NCI-H748 (cell line): ENCODE data around the gene SATL1.
"Not testable (repeated sequence)": the region's sequence is repeated elsewhere in the genome, so short reads cannot be mapped to it uniquely, and the experiment has no call there.

ENCODE experiments used
- DNase-seq: peaks from one replicate; lab custom pipeline; 2025; ENCODE audit not compliant: unreplicated experiment; lab: John Stamatoyannopoulos, UW

SATL1 gene

GRCh38 chrX:85243761-85244449 lies at the start of gene SATL1, which contains the start of gene ZNF711:
Gene SATL1, minus strand, starts transcription at chrX:85243779. Its CDS starts 134,811 bp downstream, at chrX:85108968.
Gene ZNF711, plus strand, starts transcription at chrX:85243991. Its CDS starts 3,582 bp downstream, at chrX:85247573.
- peak; percentile 98 for DNase-seq

- no peak for DNase-seq
These were observed 45.6 kb upstream of the SATL1 start for GRCh38 chrX:85288992-85289723.

- not testable (repeated sequence) for DNase-seq
These were observed 41.7 kb upstream of the SATL1 start for GRCh38 chrX:85285286-85285685.

GRCh38 chrX:85244450-85245211 lies 1.1 kb upstream of the SATL1 start:
- DNase-seq: peak; percentile 75

- DNase-seq: peak; percentile 42
These were observed 424 bp downstream of the SATL1 start for GRCh38 chrX:85243155-85243554.

GRCh38 chrX:85223359-85223758 lies 20.2 kb downstream of the SATL1 start:
- DNase-seq: peak; percentile 3

GRCh38 chrX:85221361-85221760 lies 22.2 kb downstream of the SATL1 start:
- DNase-seq: no peak

GRCh38 chrX:85215946-85216345 lies 27.6 kb downstream of the SATL1 start:
- no peak for DNase-seq

- DNase-seq: no peak
These were observed 29.6 kb downstream of the SATL1 start for GRCh38 chrX:85213792-85214530.

GRCh38 chrX:85203461-85203970 lies 40.1 kb downstream of the SATL1 start:
- no peak for DNase-seq

GRCh38 chrX:85196319-85196718 lies 47.3 kb downstream of the SATL1 start:
- no peak for DNase-seq

- no peak for DNase-seq
These were observed 83.9 kb downstream of the SATL1 start for GRCh38 chrX:85159644-85160043.

GRCh38 chrX:85140964-85141363 lies 102.6 kb downstream of the SATL1 start:
- DNase-seq: no peak

- no peak for DNase-seq
These were observed 104.2 kb downstream of the SATL1 start for GRCh38 chrX:85139422-85139821.

- no peak for DNase-seq
These were observed 107.2 kb downstream of the SATL1 start for GRCh38 chrX:85136409-85136808.

GRCh38 chrX:85115252-85115651 lies 128.3 kb downstream of the SATL1 start:
- DNase-seq: peak; percentile 26

- DNase-seq: peak; percentile 14
These were observed 128.8 kb downstream of the SATL1 start for GRCh38 chrX:85114776-85115175.

- DNase-seq: no peak
These were observed 129.4 kb downstream of the SATL1 start for GRCh38 chrX:85114171-85114570.

GRCh38 chrX:85113746-85114145 lies 129.8 kb downstream of the SATL1 start:
- no peak for DNase-seq

- DNase-seq: peak; percentile 17
These were observed 131.3 kb downstream of the SATL1 start for GRCh38 chrX:85112293-85112692.

- DNase-seq: peak; percentile 22
These were observed 132.2 kb downstream of the SATL1 start for GRCh38 chrX:85111347-85111746.
